HEK293T (cell line): Measurements from ENCODE around the gene C16orf82.
A peak's percentile ranks its signal among the peaks of the same experiment; 100 is the strongest.

Experiments
- CTCF ChIA-PET: fragments of 350-600 bp; formaldehyde crosslinking; extraction: SDS; loops from one replicate; lab custom pipeline; 2021; ENCODE audit warnings: antibody characterized with exemption, inconsistent platforms; lab: Yijun Ruan, JAX
- POLR2A ChIA-PET: fragments of 350-600 bp; formaldehyde crosslinking; extraction: SDS; loops from one replicate; lab custom pipeline; 2020; ENCODE audit warnings: antibody characterized with exemption, inconsistent platforms; lab: Yijun Ruan, JAX
- DNase-seq: peaks from one replicate; pipeline ENCODE4 v3.0.0; 2012; ENCODE audit warnings: mixed read lengths; ENCODE audit errors: extremely low spot score
- ARNT ChIP-seq: fragments of 450-650 bp; IDR thresholded peaks from 2 replicates; pipeline ENCODE4 v1.6.1; 2017; ENCODE audit warnings: mild to moderate bottlenecking
- BHLHE40 ChIP-seq: fragments of 450-650 bp; IDR thresholded peaks from 2 replicates; pipeline ENCODE4 v1.6.1; 2016; ENCODE audit warnings: mild to moderate bottlenecking, moderate library complexity, borderline replicate concordance
- CTBP1 ChIP-seq: fragments of 450-650 bp; IDR thresholded peaks from 2 replicates; pipeline ENCODE4 v1.6.1; 2016; ENCODE audit warnings: borderline replicate concordance
- ELF4 ChIP-seq: fragments of 450-650 bp; IDR thresholded peaks from 2 replicates; pipeline ENCODE4 v1.6.1; 2017; ENCODE audit warnings: antibody characterized with exemption
- FOXA1 ChIP-seq: fragments of 450-650 bp; IDR thresholded peaks from 2 replicates; pipeline ENCODE4 v1.6.1; 2016; ENCODE audit warnings: mild to moderate bottlenecking
- FOXK2 ChIP-seq: fragments of 450-650 bp; IDR thresholded peaks from 2 replicates; pipeline ENCODE4 v1.6.1; 2016; ENCODE audit warnings: mild to moderate bottlenecking
- FOXM1 ChIP-seq: fragments of 450-650 bp; IDR thresholded peaks from 2 replicates; pipeline ENCODE4 v1.6.1; 2017; ENCODE audit warnings: mild to moderate bottlenecking, borderline replicate concordance
- HDGF ChIP-seq: fragments of 450-650 bp; IDR thresholded peaks from 2 replicates; pipeline ENCODE4 v1.6.1; 2017; ENCODE audit warnings: antibody characterized with exemption, borderline replicate concordance
- L3MBTL2 ChIP-seq: fragments of 450-650 bp; conservative IDR thresholded peaks from 2 replicates; pipeline ENCODE4 v1.6.1; 2016; ENCODE audit warnings: mild to moderate bottlenecking
- LEF1 ChIP-seq: fragments of 450-650 bp; IDR thresholded peaks from 2 replicates; pipeline ENCODE4 v1.6.1; 2017; ENCODE audit warnings: mild to moderate bottlenecking, borderline replicate concordance
- NFRKB ChIP-seq: fragments of 450-650 bp; IDR thresholded peaks from 2 replicates; pipeline ENCODE4 v1.6.1; 2016; ENCODE audit warnings: mild to moderate bottlenecking, moderate library complexity
- SP1 ChIP-seq: fragments of 450-650 bp; IDR thresholded peaks from 2 replicates; pipeline ENCODE4 v1.6.1; 2017
- SUZ12 ChIP-seq: fragments of 450-650 bp; IDR thresholded peaks from 2 replicates; pipeline ENCODE4 v1.6.1; 2016; ENCODE audit warnings: mild to moderate bottlenecking
- TARDBP ChIP-seq: fragments of 450-650 bp; IDR thresholded peaks from 2 replicates; pipeline ENCODE4 v1.6.1; 2016
- ZNF384 ChIP-seq: fragments of 450-650 bp; IDR thresholded peaks from 2 replicates; pipeline ENCODE4 v1.6.1; 2016
- TF ChIP-seq, protein P1 (sequence below): fragments of 450-650 bp; IDR thresholded peaks from 2 replicates; pipeline ENCODE4 v1.6.1; 2016

C16orf82 gene

DNA sequence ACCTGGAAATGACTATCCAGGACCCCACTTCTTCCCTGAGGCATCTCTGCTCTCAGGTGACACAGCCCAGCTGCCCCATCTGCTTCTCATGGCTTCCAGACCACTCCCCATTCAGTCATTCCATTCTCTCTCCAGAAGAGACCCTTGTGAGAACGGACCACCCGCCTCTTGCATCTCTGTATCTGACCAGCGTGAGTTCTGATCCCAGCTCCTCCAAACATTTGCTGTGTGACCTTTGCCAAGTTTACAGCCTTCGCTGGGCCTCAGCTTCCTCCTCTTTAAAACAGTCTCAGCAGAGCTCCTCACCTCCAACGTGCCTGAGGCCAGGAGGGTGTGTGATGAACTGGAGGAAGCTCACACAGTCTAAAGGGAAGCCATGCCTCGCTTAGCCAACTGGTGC is 39.6 kb downstream of the C16orf82 start:
- TF ChIP-seq, protein P1, sequence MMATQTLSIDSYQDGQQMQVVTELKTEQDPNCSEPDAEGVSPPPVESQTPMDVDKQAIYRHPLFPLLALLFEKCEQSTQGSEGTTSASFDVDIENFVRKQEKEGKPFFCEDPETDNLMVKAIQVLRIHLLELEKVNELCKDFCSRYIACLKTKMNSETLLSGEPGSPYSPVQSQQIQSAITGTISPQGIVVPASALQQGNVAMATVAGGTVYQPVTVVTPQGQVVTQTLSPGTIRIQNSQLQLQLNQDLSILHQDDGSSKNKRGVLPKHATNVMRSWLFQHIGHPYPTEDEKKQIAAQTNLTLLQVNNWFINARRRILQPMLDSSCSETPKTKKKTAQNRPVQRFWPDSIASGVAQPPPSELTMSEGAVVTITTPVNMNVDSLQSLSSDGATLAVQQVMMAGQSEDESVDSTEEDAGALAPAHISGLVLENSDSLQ, result no peak
- no peak for TF ChIP-seq LEF1
- TF ChIP-seq FOXA1, result no peak
- no peak for TF ChIP-seq TARDBP
- TF ChIP-seq SP1, result no peak
- TF ChIP-seq FOXM1, result no peak
- TF ChIP-seq HDGF, result no peak
- POLR2A ChIA-PET, result no interaction called here
- CTCF ChIA-PET, result no interaction called here
- no peak for DNase-seq

DNA sequence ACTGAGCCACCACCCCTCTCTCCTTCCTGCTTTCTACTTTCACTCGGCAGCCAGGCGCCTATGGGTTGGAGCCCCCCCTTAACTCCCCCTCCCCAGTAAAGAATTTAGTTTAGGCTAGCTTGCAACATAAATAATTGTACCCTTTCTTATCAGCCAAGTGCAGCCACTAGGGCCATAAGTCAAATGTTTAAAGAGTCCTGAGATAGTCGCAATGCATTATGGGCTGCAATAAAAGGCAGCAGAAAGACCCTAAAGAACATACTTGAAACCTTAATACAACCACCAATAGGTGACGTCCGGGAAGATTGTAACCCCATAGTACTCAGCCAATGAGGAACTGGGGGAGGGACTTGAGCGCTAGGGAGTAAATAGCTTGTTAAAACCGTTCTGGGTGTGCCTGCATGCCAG is 40.5 kb downstream of the C16orf82 start:
- no peak for DNase-seq
- ChIA-PET CTCF (no interaction called here), POLR2A (no interaction called here)
- TF ChIP-seq ELF4, result no peak
- no peak for TF ChIP-seq FOXK2
- TF ChIP-seq HDGF, result no peak
- TF ChIP-seq ARNT, result no peak

DNA sequence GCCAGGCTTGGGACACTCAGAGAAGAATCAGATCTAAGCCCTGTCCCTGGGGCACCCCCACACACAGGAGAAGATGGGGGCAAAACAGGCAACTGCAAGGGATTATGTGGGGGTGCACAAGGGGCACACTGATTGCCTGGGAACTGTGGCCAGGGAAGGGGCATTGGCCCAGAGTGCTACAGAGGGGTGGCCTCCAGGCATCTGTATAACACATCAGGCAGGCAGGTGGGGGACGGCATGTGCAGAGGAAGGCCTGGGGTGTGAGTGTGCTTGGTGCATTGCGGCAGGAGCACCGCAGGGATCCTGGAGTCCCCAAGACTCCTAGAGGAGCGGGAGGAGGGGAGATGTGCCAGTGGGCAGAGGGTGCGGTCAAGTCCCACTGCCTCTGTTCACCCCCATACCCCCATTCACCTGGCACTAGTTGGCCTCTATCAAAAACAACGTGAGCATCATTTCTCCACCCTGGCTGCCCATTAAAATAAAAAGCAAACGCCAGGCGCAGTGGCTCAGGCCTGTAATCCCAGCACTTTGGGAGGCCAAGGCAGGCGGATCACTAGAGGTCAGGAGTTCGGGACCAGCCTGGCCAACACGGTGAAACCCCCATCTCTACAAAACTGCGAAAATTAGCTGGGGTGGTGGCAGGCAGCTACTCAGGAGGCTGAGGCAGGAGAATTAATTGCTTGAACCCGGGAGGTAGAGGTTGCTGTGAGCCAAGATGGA is 41.5 kb downstream of the C16orf82 start:
- DNase-seq, result no peak
- TF ChIP-seq BHLHE40, result no peak
- no peak for TF ChIP-seq SUZ12
- TF ChIP-seq FOXM1, result no peak
- TF ChIP-seq ARNT, result no peak
- ChIA-PET CTCF (no interaction called here), POLR2A (no interaction called here)

DNA sequence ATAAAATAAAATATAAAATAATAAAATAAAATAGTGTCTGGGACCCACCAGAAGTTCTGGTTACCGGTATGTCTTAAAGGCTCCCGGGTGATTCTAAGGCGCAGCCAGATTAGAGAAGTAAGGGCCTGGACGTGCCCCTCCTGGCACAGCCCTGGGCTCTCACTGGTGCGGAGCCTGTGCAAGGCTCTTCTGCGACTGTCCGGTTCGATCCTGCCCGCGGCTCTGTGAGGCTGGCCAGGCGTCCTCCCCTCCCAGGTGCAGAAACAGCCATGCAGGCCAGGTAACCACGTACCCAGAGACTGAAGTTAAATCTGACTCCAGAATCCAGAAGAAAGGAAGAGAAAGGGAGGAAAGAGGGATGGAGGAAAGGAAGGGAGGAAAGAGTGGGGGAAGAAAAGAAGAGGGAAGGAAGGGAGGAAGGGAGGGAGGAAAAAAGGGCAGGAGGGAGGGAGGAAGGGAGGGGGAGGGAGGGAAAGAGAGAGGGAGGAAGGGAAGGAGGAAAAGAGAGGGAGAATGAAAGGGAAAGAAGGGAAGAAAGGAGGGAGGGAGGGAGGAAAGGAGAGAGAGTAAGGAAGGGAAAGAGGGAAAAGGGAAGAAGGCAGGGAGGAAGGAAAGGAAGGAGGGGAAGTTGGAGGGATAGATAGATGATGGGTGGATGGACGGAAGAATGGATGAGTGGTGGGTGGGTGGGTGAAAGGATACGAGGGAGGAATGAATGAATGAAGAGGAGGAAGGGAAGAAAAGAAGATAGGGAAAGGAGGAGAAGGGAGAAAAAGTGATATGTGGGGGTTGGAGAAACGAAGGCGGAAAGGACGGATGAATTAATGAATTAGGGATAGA is 42.3 kb downstream of the C16orf82 start:
- TF ChIP-seq ZNF384 (no peak), SP1 (no peak), FOXK2 (no peak), FOXA1 (no peak), SUZ12 (no peak), LEF1 (no peak), NFRKB (no peak), TARDBP (no peak), HDGF (no peak), CTBP1 (no peak), BHLHE40 (no peak), L3MBTL2 (no peak), ARNT (no peak), ELF4 (no peak), FOXM1 (no peak)
- TF ChIP-seq, protein P1, result no peak
- CTCF ChIA-PET, result interaction anchor here (0.6 to 1.5 kb wide), 2 partner anchors 9 to 1157 kb away, joined by 3 to 6 read pairs; no protein-coding TSS in a partner anchor
- no peak for DNase-seq
- POLR2A ChIA-PET, result no interaction called here

DNA sequence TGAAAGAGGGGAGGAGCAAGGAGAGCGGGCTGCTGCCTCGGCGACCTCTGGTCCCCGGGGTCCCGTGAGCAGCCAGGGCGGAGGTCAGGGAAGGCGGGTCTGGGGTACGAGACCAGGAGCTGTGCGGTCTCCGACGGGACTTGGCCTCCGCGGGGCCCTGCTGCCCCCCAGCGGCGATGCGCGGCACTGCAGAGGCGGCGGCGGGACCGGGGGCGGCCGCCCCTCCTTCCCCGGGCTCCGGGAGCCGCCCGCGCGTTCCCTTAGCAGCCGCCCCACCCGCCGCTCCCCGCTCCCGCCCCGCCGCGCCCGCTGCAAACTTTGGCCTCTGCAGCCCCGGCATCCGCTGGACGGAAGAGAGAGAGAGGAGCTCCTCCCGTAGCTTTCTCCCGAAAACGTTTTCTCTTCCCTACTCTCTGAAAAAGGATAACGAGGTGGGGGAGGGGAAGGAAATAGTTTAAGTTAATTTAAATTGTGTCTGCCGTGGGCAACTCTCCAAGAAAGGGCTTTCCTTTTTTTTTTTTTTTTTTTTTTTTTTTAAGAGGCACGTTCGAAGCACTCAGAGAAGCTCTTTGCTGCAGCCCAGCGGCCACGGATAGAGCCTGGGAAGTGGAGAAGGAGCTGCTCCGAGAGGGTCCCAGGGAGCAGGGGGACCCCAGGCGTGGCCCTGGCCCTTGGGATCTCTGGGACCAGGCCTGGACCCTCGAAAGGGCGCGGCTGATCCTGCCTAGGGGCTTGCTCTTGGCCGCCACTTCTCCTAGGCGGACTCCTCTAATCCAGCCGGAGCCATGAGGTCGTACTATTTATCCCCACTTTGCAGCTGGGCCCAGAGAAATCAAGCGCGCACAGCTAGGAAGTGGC is 43.2 kb downstream of the C16orf82 start:
- peak; percentile 89 for DNase-seq

DNA sequence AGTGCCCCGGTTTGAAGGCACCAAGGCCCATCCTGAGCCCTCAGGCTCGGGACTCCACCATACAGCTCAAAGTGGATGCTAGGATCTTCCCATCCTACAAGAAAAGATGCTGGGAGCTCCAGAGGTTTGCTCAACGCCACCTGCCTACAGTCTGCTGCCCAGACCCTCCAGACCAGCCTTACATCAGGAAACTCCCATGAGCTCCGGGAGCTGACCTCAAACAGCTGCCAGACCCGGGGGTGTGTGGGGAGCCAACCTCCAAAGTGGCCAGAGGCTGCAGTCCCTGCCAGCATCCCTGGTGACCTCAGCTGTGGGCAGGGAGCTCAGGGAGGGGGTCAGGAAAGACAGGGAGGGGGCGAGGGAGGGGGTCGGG is 43.8 kb downstream of the C16orf82 start:
- TF ChIP-seq LEF1 (no peak), L3MBTL2 (no peak), FOXA1 (no peak), BHLHE40 (no peak), SUZ12 (no peak), ARNT (no peak)
- TF ChIP-seq, protein P1, result no peak
- DNase-seq, result no peak
- POLR2A ChIA-PET, result no interaction called here
- CTCF ChIA-PET, result interaction anchor here (0.6 to 1.5 kb wide), 10 partner anchors 8 to 1818 kb away, joined by 3 to 8 read pairs (median 4); no protein-coding TSS in a partner anchor

More for the DNA sequence above, 43.2 kb downstream of the C16orf82 start:
- ChIA-PET POLR2A (no interaction called here), CTCF (interaction anchor here (0.6 to 1.5 kb wide), 12 partner anchors 9 to 1818 kb away, joined by 3 to 8 read pairs (median 4); no protein-coding TSS in a partner anchor)
- TF ChIP-seq FOXA1 (no peak), LEF1 (no peak), ZNF384 (peak; percentile 80), TARDBP (no peak)
